Measurements from ENCODE around the gene DEUP1.

DNA sequence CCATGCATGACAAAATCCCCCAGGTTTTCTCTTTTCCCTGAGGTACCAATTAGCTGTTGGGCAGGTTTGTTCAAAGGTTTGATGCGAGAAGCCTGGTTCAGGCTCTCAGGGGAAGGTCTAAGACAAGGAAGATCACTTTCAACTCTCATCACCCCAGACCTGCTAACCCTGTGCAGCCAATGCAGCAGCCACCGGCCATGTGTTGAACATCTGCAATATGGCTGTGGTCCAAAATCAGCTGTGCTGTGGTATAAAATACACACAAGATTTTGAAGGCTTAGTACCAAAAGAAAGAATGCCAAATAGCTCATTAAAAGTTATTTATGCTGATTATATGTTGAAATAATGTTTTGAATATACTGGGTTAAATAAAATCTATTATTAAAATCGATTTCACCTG, 154.2 kb downstream of the DEUP1 start:
- TF ChIP-seq, protein P1, sequence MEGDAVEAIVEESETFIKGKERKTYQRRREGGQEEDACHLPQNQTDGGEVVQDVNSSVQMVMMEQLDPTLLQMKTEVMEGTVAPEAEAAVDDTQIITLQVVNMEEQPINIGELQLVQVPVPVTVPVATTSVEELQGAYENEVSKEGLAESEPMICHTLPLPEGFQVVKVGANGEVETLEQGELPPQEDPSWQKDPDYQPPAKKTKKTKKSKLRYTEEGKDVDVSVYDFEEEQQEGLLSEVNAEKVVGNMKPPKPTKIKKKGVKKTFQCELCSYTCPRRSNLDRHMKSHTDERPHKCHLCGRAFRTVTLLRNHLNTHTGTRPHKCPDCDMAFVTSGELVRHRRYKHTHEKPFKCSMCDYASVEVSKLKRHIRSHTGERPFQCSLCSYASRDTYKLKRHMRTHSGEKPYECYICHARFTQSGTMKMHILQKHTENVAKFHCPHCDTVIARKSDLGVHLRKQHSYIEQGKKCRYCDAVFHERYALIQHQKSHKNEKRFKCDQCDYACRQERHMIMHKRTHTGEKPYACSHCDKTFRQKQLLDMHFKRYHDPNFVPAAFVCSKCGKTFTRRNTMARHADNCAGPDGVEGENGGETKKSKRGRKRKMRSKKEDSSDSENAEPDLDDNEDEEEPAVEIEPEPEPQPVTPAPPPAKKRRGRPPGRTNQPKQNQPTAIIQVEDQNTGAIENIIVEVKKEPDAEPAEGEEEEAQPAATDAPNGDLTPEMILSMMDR (IDR thresholded peaks at IDR 0.05; ENCODE audit: low read depth, low read length), result no peak
- no peak for TF ChIP-seq EZH2phosphoT487 (IDR thresholded peaks at IDR 0.05; ENCODE audit: low read depth)

Data from OCI-LY3 (cell line).